Measurements from ENCODE around the gene PRUNE1.

DNA sequence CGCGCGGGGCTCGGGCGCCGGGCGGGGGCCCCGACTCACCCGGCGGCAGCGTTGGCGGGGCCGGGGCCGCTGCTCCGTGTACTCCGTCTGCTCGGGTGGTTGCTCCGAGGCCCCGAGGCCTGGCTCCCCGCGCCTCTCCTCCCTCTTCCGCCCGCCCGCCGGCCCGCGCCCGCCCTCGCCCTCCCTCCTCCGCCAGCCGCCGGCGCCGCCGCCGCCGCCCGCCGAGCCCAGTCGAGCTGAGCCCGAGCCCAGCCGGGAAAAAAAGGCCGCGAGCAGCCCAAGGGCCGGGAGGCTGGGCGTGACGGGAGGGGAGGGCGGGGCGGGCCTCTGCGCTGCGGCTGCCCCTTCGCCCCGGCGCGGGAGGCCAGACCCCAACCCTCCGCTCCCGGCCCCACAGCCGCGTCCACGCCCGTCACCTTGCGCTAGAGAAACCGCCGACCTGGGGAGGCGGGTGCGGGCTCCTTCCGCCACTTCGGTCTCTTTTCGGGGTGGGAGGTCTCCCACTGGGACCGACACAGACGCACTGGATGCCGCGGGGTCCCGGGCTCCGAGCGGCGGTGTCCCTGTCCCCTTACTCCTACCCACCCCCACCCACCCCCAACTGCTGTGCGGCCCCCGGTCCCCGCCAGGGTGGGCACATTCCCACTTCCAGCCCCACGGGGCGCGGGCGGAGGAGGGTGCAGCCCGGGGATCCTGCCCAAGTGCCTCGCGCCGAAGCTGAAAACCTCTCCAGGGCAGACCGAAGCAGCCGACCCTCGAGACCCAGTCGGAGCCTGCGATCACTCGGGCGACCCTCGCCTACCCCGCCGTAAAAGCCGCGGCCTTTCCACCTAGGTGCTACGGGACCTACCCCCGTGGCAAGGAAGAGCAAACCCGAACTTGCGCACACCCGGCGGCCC, 33.4 kb upstream of the PRUNE1 start, which contains the start of gene CERS2:
- TF ChIP-seq EZH2 (IDR thresholded peaks at IDR 0.05) (no peak), FOXP2 (optimal IDR thresholded peaks at IDR 0.05; ENCODE audit: control extremely low read depth, extremely low read length, insufficient read depth) (no peak)
